Inferior parietal cortex (tissue), 1 donor: ENCODE measurements around the gene DOCK11.

Source experiments
- DNase-seq: peaks from one replicate; pipeline ENCODE4 v3.0.0-alpha.2; 2016; ENCODE audit errors: extremely low spot score

Gene DOCK11

GRCh38 chrX:118630848-118631247 is 135.2 kb downstream of the DOCK11 start:
- DNase-seq: no peak

DNA sequence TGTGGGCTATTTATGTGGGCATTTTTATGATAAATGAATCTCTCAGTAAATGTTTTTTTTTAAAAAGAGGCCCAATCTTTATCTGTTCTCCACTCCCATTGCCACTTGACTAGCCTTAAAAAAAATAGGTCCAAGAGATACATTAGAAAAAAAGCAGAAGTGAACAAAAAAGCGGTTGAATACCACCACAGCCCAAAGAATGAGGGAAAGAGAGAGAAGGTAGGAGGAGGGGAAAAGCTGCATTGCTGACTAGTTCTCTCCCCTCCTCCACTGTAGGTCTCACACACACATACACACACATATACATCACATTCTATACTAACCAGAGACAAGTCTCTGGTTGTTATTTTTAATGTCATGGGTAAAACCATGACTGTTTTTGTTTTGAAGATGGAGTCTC is 136.0 kb downstream of the DOCK11 start:
- DNase-seq: no peak

DNA sequence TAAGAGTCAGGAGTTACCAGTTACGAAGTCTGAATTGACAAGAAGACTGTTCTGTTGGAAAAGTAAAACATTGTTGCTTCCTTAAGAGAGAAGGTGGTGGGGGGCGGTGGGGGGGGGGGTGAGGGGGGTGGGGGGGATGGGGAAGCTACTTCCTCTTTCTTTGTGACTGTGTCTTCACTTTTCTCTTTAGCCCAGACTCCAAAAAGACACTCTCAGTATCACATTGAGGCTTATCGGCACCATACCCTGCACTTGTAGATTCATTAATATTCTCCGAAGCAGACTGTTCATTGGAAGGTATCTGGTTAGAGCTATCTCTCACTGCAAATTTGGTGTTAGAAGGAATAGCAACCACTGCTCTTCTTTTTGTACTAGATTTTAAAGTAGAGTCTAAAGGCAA is 137.2 kb downstream of the DOCK11 start:
- DNase-seq: no peak

- DNase-seq: no peak
These were observed 137.9 kb downstream of the DOCK11 start for GRCh38 chrX:118633530-118633929.

- DNase-seq: no peak
These were observed 138.7 kb downstream of the DOCK11 start for GRCh38 chrX:118634336-118634735.

DNA sequence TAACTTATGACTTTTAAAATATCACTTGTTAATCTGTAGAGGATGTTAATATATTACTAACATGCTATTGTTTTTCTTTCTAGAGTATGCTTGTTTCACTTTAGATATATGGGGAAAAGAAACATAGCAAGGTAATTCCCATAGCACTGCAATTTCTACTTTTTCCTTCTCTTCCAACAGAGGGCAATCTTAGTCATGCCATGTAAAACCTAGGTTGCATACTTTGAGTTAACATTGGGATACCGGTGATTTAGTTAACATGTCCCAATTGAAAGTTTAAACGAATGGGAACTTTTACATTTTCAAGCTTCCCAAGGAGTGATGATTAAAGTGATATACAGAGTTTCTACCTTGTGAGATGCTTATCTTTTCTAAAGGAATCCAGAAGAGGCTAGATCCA is 142.4 kb downstream of the DOCK11 start:
- no peak for DNase-seq

DNA sequence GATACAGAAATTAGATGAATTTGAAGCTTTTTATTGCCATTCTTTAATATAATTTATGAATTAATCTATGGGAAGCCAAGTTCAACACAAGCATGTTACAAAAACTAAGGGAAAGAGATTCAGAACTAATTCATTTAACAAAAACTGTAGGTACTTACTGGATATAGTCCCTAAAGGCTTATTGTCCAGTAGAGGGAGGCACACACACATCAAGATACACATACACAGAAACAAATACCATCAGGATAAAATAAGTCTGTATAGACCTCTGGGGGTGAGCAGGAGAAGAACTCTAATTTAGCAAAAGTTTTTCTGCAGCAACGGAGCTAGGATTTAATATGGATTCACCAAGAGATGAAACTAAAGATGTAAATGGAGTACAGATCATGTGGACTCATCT is 148.8 kb downstream of the DOCK11 start:
- no peak for DNase-seq

DNA sequence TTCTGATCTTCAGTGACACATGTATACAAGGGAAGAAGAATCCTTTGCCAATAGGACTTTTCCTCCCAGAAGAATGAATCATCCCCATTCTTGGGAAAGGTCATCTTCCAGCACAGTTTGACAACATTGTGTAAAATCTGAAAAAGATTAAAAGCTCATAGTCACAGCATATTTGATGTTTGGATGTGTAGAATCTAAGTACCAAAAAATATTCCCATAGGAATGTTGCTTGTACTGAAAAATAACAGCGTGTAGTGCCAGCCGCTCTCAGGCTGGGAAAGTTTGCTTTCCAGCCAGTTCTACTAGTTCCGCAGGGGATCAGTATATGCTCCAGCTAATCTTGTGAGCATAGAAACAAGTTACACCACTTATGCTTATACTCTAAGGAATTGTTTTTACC is 157.1 kb downstream of the DOCK11 start:
- DNase-seq: no peak

DNA sequence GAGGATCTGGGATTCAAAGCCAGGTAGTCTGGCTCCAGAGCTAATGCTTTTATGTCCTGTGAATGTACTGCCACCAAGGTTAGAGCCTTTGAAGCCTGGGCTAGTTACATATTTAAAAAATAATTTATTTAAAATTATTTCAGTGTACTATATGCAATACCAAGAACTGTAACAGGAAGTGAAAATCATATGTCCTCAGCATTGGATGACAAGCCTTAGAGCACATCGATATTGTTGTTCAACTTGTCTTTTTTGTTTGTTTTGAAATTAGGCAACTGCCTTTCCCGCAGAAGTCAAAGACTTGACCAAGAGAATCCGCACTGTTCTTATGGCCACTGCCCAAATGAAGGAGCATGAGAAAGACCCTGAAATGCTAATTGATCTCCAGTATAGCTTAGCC is 158.7 kb downstream of the DOCK11 start:
- DNase-seq: no peak

- no peak for DNase-seq
These were observed 160.1 kb downstream of the DOCK11 start for GRCh38 chrX:118655561-118656246.

GRCh38 chrX:118657413-118657812 is 161.8 kb downstream of the DOCK11 start:
- DNase-seq: no peak

DNA sequence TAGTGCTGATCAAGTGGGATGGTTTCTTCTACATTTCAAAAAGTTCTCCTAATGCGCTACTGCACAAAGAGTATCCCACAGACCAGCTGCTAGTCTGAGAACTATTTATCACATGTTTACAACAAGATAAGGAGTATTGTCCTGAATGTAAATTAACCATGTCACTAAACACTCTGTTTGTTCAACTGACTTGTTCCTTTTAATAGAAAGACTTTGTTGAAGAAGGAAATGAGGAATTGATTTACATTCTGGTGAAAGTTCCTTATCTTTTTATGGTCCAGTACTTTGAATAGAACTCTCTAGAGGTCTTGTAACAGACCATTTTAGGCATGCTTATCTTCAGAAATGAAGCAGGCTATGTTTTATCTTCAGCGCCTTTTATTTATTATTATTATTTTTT is 164.5 kb downstream of the DOCK11 start:
- no peak for DNase-seq

- DNase-seq: no peak
These were observed 169.6 kb downstream of the DOCK11 start for GRCh38 chrX:118665204-118665603.

GRCh38 chrX:118666521-118666920 is 170.9 kb downstream of the DOCK11 start:
- DNase-seq: no peak

DNA sequence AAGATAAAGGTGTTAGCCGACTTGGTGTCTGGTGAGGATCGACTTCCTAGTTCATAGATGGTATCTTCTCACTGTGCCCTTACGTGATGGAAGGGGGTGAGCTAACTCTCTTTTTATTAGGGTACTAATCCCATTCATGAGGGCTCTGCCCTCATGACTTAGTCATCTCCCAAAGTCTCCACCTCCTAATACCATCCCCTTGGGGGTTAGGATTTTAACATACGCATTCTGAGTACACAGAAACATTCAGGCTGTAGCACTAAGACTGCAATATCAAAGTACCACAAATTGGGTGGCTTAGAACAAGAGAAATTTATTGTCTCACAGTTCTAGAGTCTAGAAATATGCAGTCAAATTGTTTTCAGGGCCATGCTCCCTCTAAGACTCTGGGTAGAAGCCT is 173.8 kb downstream of the DOCK11 start:
- no peak for DNase-seq

GRCh38 chrX:118675326-118675965 is 179.8 kb downstream of the DOCK11 start:
- DNase-seq: no peak

DNA sequence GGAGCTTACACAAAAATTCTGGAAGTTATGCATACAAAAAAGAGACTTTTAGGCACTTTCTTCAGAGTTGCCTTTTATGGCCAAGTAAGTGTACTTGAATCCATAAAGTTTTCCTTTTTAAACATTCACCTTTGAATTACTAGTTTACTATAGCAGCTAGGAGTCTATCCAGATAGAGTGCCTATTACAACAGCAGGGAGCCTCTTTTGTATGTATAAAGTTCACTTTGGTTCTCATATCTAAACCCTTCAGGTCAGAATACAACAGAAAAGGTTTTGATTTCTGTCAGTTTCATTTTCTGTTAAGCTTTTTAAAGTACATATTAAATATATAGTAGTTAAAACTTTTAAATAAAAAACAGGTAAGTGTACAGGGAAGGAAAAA is 180.3 kb downstream of the DOCK11 start:
- no peak for DNase-seq

- DNase-seq: no peak
These were observed 181.7 kb downstream of the DOCK11 start for GRCh38 chrX:118677318-118677717.

DNA sequence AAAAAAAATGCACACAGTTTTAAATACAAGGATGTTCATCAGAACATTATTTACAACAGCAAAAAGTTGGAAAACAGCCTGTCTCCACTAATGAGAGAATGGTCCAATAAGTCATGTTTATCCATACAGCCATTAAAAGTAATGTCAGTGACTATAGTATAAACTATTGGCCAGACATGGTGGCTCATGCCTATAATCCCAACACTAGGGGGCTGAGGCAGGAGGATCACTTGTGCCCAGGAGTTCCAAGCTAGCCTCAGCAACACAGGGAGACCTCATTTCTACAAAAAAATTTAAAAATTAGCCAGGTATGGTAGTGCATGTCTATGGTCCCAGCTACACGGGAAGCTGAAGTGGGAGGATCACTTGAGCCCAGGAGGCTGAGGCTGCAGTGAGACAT is 183.7 kb downstream of the DOCK11 start:
- DNase-seq: no peak

DNA sequence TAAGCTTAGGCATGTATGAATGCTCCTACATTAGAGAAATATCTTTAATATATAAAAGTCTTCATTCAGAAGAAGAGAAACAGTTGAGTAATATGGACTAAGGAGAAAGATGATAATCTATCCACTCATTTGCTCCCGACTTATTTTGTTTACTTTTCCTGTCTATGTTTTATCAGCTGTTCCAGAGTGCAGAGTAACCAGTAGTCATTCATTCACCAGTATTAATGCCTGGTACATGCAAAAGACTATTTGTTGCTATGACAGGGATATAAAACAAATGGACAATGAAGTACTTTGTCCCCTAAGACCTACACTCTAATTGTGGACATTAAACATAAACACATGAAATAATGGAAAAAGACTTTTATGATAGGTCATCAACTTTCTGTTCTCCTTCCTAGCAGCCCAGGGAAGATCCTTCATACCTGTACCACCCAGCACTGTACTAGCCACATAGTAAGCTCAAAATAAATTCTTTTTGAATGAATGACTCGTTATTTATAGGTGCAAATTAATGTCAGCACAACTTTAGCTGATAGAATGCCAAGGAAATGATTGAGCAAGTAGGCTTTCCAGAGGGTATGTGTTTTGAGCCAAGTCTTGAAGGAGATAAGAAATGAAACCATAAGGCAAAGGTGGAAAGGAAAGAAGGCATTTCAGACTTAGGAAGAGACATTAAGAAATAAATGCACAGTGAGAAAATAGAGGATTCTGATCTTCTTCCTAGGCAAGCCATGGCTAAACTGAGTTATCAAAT is 186.8 kb downstream of the DOCK11 start:
- DNase-seq: no peak

DNA sequence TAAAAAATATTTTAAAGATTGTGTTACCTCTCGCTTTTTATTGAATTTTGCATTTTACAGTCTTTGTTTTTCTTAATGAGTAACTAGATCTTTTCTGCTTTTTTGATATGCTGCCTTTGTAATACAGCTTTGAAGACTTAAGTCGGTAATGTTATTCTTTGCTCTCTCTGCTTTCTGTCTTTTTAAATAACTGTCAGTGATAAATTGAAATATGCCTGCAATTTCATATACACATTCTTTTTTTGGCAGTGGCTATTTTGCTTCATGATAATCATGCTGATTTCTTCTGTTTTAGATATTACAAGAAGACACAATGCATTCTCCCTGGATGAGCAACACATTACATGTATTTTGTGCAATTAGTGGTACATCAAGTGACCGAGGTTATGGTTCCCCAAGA is 189.8 kb downstream of the DOCK11 start:
- DNase-seq: no peak

- DNase-seq: no peak
These were observed 193.3 kb downstream of the DOCK11 start for GRCh38 chrX:118688935-118689334.

DNA sequence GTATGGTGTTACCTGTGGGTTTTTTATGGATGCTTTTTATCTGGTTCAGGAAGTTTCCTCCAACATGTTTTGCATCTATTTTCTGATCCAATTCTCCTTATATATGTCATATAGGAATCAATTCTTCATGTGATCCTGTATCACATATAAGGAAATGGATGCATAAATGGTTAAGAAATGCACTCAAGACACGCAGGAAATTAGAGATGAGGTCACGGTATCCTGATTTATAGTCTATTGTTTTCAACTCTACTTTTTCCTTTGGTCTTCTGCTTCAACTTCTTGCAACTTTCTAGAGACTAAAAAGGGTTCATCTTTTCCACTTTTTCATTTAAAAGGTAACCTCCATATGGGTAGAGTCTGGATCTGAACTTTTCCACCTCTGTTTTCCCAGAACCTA is 198.2 kb downstream of the DOCK11 start:
- DNase-seq: no peak
